ENCODE results near the gene KLHL3. TPM values are rescaled to one million over a fixed set of nuclear protein-coding genes. Genes with fewer than 3 reads are reported as not detected.

KLHL3 gene
- total RNA-seq, 1 donor from 2014 or later, result 8.9 TPM

DNA sequence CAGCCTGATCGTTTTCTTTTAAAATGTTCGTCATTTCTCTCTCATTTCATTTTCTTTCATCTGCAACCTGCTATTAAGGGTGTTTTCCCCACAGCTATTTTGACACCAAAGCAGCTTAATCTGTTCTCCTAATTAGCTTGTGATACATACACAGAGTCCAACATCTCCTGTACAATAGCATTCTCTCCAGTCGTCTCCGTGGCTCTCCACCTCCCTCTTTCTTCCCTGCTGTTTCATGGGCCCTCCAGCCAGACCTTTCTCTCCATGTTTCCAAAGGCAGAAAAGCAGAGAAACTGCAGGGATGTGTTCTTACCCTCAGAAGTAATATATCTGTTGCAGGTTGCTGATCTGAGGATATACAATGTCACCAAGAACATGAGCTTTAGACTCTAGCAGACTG, 148.0 kb downstream of the KLHL3 start:
- FAIRE-seq (no peak), DNase-seq (ENCODE audit: low read depth) (no peak)
- TF ChIP-seq, protein P1, sequence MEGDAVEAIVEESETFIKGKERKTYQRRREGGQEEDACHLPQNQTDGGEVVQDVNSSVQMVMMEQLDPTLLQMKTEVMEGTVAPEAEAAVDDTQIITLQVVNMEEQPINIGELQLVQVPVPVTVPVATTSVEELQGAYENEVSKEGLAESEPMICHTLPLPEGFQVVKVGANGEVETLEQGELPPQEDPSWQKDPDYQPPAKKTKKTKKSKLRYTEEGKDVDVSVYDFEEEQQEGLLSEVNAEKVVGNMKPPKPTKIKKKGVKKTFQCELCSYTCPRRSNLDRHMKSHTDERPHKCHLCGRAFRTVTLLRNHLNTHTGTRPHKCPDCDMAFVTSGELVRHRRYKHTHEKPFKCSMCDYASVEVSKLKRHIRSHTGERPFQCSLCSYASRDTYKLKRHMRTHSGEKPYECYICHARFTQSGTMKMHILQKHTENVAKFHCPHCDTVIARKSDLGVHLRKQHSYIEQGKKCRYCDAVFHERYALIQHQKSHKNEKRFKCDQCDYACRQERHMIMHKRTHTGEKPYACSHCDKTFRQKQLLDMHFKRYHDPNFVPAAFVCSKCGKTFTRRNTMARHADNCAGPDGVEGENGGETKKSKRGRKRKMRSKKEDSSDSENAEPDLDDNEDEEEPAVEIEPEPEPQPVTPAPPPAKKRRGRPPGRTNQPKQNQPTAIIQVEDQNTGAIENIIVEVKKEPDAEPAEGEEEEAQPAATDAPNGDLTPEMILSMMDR (IDR thresholded peaks at IDR 0.05; ENCODE audit: insufficient read depth, low read depth, low read length), result no peak
- TF ChIP-seq EZH2 (IDR thresholded peaks at IDR 0.05; ENCODE audit: insufficient read depth, low read length), result no peak
- no peaks in the 10 kb centered on the region for H3K36me3 ChIP-seq (ENCODE audit: insufficient read depth, low read length)
- H3K27me3 ChIP-seq (ENCODE audit: insufficient read depth, low read length), result peaks cover 7% of the 10 kb centered on the region
- H3K79me2 ChIP-seq (ENCODE audit: insufficient read depth, low read length), result no peaks in the 10 kb centered on the region
- no peak overlapping the region for H3K27ac ChIP-seq (ENCODE audit: low read depth, low read length)
- no peaks in the 10 kb centered on the region for H3K4me1 Mint-ChIP-seq (ENCODE audit: low read depth, unreplicated experiment)
- H3K36me3 Mint-ChIP-seq (ENCODE audit: low read depth, unreplicated experiment), result no peaks in the 10 kb centered on the region
- H3K9me3 Mint-ChIP-seq (ENCODE audit: unreplicated experiment), result peaks cover 2% of the 10 kb centered on the region
- no peak overlapping the region for H3K27ac Mint-ChIP-seq (ENCODE audit: unreplicated experiment)
- H3K4me3 ChIP-seq (ENCODE audit: insufficient read depth, low read depth, low read length), result no peak overlapping the region
- H4K20me1 ChIP-seq (ENCODE audit: insufficient read depth, low read length), result no peaks in the 10 kb centered on the region
- no peak overlapping the region for H3K4me3 Mint-ChIP-seq (ENCODE audit: unreplicated experiment)
- H2AFZ ChIP-seq (ENCODE audit: low read depth, low read length), result no peak overlapping the region
- H3K9me3 ChIP-seq (ENCODE audit: insufficient read depth, low read depth, low read length), result peaks cover 2% of the 10 kb centered on the region
- H3K27me3 Mint-ChIP-seq (ENCODE audit: low read depth, unreplicated experiment), result peaks cover 10% of the 10 kb centered on the region
- H3K4me1 ChIP-seq (ENCODE audit: insufficient read depth, low read length), result no peaks in the 10 kb centered on the region
- no peak overlapping the region for H3K9ac ChIP-seq (ENCODE audit: low read length)
- H3K4me2 ChIP-seq (ENCODE audit: low read length), result no peak overlapping the region

DNA sequence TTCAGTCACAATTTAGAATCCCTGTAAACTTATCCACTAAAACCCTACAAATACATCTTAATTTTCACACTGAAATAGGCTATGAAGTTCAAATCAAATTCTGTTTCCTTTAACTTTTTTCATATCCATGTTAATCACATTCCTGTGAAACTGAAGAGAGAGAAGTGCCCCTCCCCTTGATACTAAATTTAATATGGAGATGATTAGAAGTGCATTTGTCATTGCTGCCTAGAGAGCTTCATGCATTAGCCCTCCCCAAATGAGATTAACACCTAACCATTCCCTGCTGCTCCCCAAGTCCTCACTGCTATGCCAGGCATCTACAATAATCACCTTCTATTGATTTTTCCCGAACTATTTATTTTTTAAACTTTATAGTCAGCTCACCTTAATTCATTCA, 151.6 kb downstream of the KLHL3 start:
- peaks cover 2% of the 10 kb centered on the region for H3K9me3 ChIP-seq (ENCODE audit: insufficient read depth, low read depth, low read length)
- H3K9ac ChIP-seq (ENCODE audit: low read length), result no peak overlapping the region
- no peak overlapping the region for H3K27ac ChIP-seq (ENCODE audit: low read depth, low read length)
- Mint-ChIP-seq H3K4me3 (ENCODE audit: unreplicated experiment) (no peak overlapping the region), H3K27ac (ENCODE audit: unreplicated experiment) (no peak overlapping the region), H3K36me3 (ENCODE audit: low read depth, unreplicated experiment) (no peaks in the 10 kb centered on the region), H3K4me1 (ENCODE audit: low read depth, unreplicated experiment) (no peaks in the 10 kb centered on the region), H3K27me3 (ENCODE audit: low read depth, unreplicated experiment) (peaks cover 20% of the 10 kb centered on the region), H3K9me3 (ENCODE audit: unreplicated experiment) (peaks cover 6% of the 10 kb centered on the region)
- H3K4me3 ChIP-seq (ENCODE audit: insufficient read depth, low read depth, low read length), result no peak overlapping the region
- H3K4me1 ChIP-seq (ENCODE audit: insufficient read depth, low read length), result no peaks in the 10 kb centered on the region
- peaks cover 9% of the 10 kb centered on the region for H3K27me3 ChIP-seq (ENCODE audit: insufficient read depth, low read length)
- no peak for FAIRE-seq
- TF ChIP-seq, protein P1 (IDR thresholded peaks at IDR 0.05; ENCODE audit: insufficient read depth, low read depth, low read length), result no peak
- TF ChIP-seq EZH2 (IDR thresholded peaks at IDR 0.05; ENCODE audit: insufficient read depth, low read length), result no peak
- no peaks in the 10 kb centered on the region for H3K36me3 ChIP-seq (ENCODE audit: insufficient read depth, low read length)
- H3K79me2 ChIP-seq (ENCODE audit: insufficient read depth, low read length), result no peaks in the 10 kb centered on the region
- no peak overlapping the region for H3K4me2 ChIP-seq (ENCODE audit: low read length)
- no peaks in the 10 kb centered on the region for H4K20me1 ChIP-seq (ENCODE audit: insufficient read depth, low read length)
- no peak for DNase-seq (ENCODE audit: low read depth)
- no peak overlapping the region for H2AFZ ChIP-seq (ENCODE audit: low read depth, low read length)

DNA sequence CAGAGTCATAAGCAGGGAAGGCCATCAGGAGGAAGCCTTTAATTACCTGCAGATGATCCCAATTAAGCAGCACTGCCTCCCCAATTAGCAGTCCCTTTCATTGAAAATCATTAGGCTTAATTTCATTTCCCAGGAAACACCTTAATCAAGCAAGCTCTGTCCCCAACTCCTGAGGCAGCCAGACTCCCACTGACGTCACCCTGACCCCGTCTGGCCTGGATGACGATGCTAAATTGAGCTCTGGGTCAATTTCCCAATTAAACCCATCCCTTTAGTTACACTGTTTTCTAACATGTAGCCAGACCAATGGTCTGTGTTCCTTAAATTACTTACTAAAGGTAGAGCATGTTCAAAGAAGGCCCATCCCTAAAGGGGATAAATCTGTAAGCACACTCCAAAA, 152.8 kb downstream of the KLHL3 start:
- Histone ChIP-seq H3K27ac (ENCODE audit: low read depth, low read length) (no peak overlapping the region), H3K4me2 (ENCODE audit: low read length) (no peak overlapping the region), H3K27me3 (ENCODE audit: insufficient read depth, low read length) (peaks cover 5% of the 10 kb centered on the region), H3K4me1 (ENCODE audit: insufficient read depth, low read length) (no peaks in the 10 kb centered on the region), H3K9ac (ENCODE audit: low read length) (no peak overlapping the region), H2AFZ (ENCODE audit: low read depth, low read length) (no peak overlapping the region), H4K20me1 (ENCODE audit: insufficient read depth, low read length) (no peaks in the 10 kb centered on the region), H3K79me2 (ENCODE audit: insufficient read depth, low read length) (no peaks in the 10 kb centered on the region), H3K9me3 (ENCODE audit: insufficient read depth, low read depth, low read length) (peaks cover 2% of the 10 kb centered on the region), H3K4me3 (ENCODE audit: insufficient read depth, low read depth, low read length) (no peak overlapping the region), H3K36me3 (ENCODE audit: insufficient read depth, low read length) (no peaks in the 10 kb centered on the region)
- peaks cover 20% of the 10 kb centered on the region for H3K27me3 Mint-ChIP-seq (ENCODE audit: low read depth, unreplicated experiment)
- FAIRE-seq (no peak), DNase-seq (ENCODE audit: low read depth) (no peak)
- H3K9me3 Mint-ChIP-seq (ENCODE audit: unreplicated experiment), result peaks cover 6% of the 10 kb centered on the region
- no peaks in the 10 kb centered on the region for H3K36me3 Mint-ChIP-seq (ENCODE audit: low read depth, unreplicated experiment)
- TF ChIP-seq, protein P1 (IDR thresholded peaks at IDR 0.05; ENCODE audit: insufficient read depth, low read depth, low read length), result no peak
- TF ChIP-seq EZH2 (IDR thresholded peaks at IDR 0.05; ENCODE audit: insufficient read depth, low read length), result no peak
- H3K4me3 Mint-ChIP-seq (ENCODE audit: unreplicated experiment), result no peak overlapping the region
- H3K27ac Mint-ChIP-seq (ENCODE audit: unreplicated experiment), result no peak overlapping the region
- H3K4me1 Mint-ChIP-seq (ENCODE audit: low read depth, unreplicated experiment), result no peaks in the 10 kb centered on the region

Data from astrocyte (in vitro differentiated cells and primary cell).